ENCODE data around the gene CREB1.
A peak's percentile ranks its signal among the peaks of the same experiment; 100 is the strongest.

CREB1 gene

DNA sequence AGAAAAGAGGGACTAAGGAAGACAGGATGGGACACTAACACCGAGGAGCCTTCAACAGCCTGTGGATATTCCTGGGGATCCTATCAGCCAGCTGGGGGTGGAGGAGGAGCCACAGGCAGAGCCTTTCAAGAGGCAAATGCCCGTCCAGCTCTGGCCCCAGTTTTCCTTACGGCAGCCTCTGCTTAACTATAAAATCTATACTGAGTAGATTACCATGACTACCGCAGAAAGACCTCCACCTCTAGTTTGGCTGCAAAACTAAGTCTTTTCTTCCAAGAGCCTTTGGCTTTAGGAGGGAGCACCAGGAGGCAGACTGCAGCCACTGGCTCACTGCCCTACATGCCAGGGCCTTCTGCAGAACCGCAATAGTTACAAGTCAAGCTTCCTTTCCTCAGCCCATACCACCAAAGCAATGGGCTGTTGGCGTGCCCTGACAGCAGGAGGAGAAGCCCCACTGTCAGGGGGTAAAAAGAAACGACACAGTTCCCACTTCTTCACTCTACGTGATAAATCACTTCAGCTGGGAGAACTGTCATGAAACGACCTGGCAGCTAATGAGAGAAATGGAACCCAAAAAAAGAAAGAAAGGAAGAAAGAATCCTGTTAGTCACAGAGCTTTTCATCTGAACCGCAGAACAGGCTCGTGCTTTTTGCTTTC, 25.1 kb upstream of the CREB1 start:
- no peak for DNase-seq (ENCODE audit: low spot score)

DNA sequence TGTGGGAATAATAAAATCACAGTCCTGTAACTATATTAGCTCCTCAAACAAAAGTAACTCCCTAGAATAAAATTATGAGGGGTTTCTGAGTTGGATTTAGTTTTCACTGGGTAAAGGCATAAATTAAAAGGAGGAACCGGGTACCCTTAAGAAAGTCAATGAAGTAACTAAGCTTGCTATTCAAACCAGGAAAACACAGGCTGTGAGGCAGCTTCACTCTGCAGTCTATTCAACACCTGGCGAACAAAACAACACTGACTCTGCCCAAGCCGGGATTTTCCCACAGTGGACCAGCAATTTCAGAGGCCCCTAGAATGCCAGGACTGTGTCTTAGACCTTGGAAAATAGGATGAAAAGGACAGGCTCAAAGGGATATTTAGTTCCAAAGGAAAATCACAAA, 24.6 kb upstream of the CREB1 start:
- no peak for DNase-seq (ENCODE audit: low spot score)

DNA sequence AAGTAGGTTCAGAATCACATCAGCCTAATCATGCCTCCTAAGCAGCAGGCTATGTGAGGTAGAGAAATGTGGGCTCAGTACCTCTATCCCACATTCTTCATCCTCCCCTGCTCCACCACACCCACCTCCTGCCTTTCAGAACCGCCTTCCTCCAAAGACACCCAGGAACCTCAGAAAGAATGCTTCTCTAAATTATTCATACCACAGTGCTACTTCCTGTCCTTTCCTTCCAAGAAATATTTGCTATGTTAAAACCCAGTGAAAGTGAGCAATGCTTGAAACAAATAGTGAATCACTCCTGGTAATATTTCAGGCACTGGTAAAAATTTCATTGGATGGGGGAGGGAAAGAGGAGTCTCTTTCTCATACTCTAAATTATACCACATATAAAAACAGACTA, 24.0 kb upstream of the CREB1 start:
- DNase-seq (ENCODE audit: low spot score): peak; percentile 70

DNA sequence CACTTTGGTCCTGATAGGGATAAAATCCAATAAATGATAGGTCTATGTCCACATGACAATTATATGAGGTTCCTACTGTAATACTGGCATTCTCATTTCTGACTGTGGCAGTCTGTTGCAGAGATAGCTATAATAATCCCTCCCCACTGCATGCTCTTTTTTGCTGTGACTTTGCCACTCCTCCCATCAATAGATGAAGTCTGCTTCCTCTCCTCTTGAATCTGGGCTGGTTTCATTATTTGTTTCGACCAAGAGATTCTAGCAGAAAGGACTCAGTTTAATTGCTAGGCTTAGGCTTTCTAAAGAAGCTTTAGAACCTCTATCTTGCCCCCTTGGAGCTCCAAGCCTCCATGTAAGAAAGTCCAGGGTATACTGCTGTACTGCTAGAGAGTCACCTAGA, 23.3 kb upstream of the CREB1 start:
- no peak for DNase-seq (ENCODE audit: low spot score)

DNA sequence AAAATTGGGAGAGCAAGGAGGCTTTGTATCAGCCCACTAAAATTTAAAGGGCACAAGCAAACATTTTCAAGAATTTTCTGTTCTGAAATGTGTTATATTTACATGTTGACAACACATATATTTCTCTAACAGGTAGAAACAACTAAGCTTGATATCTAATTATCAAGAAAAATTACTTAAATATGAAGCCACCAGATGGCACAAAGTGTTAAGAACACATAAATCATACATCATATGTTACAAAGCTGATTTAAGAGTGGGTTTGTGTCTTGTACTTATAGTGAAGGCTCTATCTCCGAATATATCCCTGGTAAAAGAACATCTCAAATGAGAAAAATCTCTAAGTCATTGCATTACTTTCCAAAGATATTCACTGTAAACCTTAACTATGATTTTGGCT, 19.6 kb upstream of the CREB1 start:
- DNase-seq (ENCODE audit: low spot score): no peak

DNA sequence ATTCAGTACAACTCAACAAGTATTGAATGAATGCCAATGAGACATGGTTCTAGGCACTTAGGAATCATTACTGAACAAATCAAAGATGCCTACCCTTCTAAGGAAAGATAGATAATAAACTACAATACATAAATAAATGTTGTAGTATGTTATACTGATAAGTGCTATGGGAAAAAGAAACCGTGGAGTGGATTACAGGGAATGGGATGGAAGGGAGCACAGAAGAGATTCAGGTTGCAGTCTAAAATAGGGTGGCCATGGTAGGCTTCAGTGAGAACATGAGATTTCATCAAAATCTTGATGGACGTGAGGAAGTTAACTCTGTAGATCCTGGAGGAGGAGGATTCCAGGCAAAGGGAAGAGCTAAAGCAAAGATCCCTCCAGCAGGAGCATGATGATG, 17.9 kb upstream of the CREB1 start:
- DNase-seq (ENCODE audit: low spot score): no peak

DNA sequence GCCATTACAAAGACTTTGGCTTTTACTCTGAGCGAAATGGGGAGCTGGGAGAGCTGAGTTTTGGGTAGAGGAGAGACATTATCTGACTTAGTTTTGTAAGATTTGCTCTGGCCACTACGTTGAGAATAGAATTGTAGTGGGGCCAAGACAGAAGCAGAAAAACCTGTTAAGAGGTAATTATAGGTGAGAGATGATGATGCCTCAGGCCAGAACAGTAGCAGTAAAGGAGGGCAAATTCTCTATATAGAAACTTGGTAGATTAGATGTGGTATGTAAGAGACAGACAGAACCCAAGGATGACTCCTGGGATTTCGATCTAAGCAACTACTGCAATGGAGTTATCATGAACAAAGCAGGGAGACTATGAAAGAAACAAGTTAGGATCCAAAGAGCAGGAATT, 17.4 kb upstream of the CREB1 start:
- DNase-seq (ENCODE audit: low spot score): no peak

DNA sequence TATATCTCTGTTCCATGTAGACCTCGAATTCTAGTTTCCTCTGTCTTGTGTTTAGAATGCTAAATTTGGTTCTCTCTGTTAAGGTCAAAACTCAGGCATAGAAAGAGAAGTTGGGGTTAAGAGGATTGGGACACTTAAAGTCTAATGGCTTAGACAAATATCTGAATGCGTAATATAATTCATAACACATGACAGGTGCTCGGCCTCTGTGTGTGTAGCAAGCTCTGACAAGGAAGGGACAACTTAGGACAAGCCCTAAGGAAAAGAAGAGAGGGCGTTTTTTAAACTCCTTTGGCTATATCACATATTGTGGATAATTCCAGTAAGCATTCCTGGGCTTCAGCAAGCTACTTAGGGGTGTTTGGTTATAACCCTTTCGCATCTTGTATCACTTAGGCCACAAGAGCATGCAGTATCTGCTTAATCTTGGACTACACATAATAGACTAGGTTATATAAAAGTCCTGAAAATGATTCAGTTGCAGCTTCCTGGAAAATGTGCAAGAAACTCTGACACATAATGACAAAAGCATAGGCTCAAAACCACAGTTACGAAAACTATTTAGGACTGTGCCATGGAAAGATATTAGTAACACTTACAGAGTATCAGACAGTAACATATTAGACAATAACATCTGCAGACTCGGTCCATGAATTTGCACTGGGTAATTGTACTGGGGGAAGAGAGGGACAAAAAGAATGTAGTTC, 16.1 kb upstream of the CREB1 start:
- DNase-seq (ENCODE audit: low spot score): peak; percentile 52

DNA sequence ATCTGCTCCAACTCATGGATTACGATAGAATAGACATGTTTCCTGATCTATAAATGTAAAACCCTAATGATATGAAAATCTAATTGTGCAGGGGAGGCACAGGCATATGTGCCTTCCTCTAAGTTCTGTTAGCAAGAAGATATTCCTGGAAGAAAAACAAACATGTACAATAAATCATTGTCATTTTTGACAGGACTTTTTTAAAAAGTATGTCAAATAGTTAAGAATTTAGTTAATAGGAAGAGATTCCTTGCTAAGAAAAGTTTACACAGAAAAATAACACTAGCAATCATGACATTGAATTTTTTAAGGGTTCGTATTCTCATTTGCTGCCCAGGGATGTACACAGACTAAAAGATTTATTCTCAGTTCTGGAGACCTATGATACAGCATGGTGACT, 15.3 kb upstream of the CREB1 start:
- no peak for DNase-seq (ENCODE audit: low spot score)

DNA sequence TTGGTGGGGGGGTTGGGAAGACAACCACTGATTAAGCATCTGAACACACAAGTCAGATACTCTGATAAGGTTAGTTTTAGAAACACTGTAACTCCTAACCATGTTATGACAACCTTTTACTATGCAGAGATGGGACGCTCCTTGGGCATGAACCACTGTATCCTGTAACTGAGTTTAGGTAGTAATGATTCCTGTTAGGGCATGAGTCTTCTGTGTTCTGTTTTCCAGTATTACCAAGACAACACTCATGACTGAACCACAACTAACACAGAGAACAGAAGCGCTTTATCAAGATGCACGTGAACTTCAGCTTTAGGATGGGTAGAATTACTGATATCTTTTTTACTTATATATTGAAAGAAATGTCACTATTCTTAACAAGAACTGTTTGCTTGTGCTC, 14.1 kb upstream of the CREB1 start:
- no peak for DNase-seq (ENCODE audit: low spot score)

DNA sequence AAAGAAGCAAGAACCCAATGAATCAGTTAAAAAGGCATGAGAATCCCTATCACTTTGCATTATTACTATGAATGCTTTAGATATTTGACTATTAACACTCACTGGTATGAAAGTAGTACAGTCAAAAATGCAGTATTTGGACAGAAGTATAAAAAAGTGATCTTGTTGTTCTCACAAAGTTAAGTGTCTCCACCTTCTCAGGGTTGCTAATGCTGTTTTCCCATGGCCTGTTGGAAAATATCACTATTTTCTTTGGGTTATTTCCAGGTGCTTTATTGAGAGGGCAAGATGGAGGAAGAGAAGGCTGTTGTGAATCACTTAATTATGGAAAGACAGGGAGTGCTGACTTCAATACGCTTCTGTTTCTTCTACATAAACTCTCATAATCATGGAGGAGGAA, 13.6 kb upstream of the CREB1 start:
- DNase-seq (ENCODE audit: low spot score): no peak

DNA sequence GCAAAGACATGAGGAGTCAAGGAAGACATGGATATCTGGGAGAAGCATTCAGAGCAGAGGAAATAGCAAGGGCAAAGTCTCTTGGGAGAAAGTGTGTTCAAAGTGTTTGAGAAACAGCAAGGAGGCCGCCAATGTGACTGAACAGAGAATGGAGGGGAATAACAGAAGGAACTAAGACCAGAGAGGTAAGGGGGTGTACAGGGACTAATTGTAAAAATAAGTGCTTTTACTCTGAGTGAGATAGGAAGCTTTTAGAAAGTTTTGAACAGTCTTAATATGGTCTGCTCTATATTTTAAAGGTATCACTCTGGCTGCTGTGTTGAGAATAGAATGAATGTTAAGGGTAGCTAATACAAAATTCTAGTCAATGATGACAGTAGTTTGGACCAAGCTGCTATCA, 6.8 kb upstream of the CREB1 start:
- no peak for DNase-seq (ENCODE audit: low spot score)

DNA sequence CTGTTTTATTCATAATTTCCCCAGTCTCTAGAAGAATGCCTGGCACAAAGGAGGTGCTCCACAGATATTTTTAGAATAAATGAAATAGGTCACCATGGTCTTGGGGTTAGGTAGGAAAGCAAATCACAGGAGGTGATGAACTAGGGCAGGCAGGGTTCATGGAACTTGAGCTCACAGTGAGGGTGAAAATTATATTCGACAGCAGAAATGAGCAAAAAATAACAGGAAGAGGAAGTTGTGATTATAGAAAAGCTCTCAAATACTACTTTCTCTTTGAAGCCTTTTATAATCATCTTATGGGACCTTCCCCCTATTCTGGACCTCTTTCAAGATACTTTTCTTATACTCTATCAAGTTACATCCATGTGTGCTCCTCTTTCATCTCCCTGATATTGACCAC, 4.5 kb upstream of the CREB1 start:
- DNase-seq (ENCODE audit: low spot score): no peak

DNA sequence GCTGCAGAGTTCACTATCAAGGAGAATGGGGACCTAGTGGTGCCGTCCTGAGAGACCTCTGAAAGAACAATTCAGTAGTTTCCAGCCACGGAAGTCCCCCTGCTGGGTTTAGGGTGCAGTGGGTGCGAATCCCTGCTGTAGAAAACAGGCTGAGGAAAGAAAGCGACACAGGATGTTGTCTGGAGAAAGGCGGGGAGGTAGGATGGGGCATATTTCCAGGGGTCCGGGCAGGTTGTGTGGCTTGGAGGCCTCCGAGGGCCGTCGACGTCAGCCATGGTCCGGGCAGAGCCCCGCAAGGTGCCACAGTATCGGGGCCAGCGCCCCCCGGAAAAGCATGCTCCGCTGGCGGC, 807 bp upstream of the CREB1 start:
- peak; percentile 27 for DNase-seq (ENCODE audit: low spot score)

DNA sequence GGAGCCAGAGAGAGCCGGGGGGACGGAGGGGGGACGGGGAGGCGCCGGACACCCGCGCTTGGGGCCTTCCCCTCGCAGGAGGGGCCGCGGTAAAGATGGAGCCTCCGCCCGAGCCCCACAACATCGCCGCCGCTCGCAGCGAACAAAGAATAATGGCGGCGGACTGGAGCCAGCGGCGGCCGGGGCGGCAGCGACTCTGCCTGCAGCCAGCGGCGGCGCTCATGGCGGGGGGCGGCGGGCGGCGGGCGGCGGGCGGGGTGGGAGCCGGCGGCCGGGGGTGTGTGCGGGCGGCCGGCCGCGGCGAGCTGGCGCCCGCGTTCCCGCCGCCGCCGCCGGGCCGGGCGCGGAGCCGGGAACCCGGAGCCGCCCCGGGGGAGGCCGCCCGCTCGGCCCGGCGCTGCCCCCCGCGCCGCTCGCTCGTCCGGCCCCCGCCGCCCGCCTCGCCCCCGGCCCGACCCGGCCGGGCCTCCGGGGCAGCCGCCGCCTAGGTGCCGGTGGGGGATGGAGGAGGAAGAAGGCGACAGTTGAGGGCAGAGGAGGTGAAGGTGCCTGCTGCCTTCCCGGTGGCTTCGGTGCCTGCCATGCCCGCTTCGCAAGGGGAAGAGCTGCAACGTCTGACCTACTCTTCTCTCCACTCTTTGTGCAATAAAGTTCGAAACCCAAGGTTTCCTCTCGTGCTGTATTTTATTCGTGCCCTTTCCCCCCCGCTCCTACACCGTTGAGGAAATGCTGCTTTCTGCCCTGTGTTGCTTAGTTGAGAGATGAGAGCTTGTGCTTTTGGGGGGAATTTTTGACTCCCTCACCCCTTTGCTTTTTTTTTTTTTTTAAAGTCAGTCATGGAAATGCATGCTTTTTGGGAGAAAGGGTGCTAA, 634 bp downstream of the CREB1 start:
- DNase-seq (ENCODE audit: low spot score): peak; percentile 33

DNA sequence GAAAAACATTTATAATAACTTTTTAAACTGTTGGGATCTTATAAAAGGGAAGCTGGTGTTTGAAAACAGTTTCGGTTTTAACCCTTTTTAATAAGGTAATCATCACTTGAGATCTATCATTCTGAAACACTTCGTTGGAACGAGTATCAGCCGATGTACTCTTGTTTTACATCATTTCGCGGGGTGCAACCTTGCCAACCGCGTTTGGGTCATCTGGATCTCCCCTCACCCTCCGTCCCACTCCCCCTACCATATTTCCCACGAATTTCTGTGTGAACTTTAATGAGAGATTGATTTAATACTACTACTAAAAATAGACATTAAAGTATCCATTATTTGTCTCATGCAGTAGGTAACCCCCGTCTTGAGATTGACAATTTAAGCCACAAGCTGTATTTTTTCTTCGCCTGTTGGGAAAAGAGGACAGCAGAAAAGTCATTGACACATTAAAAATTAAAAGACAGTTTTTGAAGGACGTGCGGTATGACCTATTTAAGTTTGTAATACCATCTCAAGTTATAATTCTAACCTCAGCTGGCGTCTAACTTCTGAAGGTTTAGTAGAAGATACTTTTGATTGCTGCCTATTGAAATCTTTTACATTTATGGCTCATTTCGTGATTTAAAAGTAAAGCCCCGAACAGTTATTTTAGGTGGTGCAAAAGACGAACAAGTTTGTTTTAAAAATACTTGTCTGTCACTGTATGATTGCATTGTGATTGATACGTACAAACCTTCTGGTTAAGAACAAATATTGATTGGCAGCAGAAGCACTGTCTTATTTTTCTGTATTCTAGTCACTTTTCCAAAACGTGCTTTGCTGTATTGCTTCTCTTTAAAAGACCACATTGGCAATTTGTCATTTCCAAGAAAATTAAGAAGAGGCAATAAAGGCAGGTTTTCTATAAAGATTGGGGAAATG, 1.5 kb downstream of the CREB1 start:
- no peak for DNase-seq (ENCODE audit: low spot score)

DNA sequence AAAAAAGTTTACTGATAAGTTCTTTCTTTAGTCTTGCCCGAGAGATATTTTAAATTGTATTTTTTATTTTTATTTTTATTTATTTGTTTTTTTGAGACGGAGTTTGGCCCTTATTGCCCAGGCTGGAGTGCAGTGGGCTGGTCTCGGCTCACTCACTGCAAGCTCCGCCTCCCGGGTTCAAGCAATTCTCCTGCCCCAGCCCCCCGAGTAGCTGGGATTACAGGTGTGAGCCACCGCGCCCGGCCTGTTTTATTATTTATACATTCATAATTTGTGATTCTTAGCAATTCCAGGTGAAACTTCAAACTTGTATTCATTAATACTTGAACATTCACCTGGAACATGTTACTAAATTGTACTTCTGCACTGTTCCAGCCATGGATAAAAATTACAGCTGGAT, 2.9 kb downstream of the CREB1 start:
- no peak for DNase-seq (ENCODE audit: low spot score)

DNA sequence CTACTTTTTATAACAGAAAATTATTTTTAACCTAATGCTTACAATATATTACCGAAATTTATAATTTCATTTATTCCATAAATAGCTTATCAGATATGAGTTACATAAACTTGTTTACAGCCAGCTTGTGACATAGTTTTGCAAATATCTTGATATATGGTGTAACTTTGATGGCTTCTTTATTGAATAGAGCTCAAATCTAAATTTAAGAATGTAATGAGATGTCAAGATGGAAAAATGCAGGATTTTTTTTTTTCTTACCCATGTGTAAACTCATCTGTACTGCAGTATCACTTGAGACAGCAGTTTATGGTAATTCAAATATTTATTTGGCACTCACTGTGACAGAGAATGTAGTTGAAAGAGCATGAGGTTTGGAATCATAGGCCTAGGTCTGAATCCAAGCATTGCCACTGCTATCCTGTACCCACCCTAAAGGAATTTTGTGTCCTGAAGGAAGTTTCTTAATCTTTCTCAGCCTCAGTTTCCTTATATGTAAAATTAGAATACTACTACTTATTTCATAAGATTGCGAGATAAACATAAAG, 3.8 kb downstream of the CREB1 start:
- DNase-seq (ENCODE audit: low spot score): no peak

DNA sequence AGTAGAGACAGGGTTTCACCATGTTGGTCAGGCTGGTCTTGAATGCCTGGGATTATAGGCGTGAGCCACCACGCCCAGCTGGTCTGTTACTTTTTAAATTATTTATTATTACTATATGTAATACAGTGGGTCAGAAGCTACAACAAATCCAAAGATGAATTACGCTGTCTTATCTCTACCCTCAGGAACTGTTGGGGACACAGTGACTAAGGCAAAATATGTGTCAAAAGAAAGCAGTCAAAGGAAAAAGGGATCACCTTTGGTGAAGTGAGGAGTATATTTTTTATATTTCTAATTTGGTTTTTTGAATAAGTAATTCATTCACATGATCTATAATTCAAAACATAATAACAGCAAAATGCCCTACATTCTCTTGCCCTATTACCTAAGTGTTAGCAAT, 4.7 kb downstream of the CREB1 start:
- DNase-seq (ENCODE audit: low spot score): no peak

DNA sequence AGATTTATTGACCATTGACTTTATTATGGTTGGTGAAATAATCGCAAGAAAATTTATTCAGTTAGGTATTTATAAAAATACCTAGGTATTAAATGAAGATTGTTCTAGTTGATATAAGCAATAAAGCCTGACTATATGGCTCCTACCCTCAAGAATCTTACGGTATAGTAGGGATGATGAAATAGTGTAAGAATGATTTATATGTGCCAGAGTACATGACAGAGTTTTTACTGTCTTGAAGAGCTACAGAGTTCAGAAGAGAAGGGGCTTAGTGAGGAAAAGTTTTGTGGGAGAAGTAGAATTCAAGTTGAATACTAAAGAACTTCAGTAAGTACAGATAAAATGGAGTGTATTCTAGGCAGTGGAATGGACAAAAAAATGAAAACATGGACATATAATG, 9.7 kb downstream of the CREB1 start:
- no peak for DNase-seq (ENCODE audit: low spot score)

DNA sequence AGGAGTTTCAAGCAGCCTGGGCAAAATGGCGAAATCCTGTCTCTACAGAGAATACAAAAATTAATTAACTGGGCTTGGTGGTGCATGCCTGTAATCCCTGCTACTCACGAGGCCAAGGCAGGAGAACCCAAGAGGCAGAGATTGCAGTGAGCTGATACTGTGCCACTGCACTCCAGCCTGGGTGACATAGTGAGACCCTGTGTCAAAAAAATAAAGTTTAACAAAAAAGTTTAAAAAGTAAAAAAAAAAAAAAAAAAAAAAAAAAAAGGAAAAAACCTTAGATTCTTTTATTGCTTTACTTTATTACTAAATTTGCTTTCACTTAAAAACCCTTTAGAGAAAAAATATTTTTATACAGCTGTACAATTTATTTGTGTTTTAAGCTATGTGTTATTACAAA, 10.7 kb downstream of the CREB1 start:
- no peak for DNase-seq (ENCODE audit: low spot score)

DNA sequence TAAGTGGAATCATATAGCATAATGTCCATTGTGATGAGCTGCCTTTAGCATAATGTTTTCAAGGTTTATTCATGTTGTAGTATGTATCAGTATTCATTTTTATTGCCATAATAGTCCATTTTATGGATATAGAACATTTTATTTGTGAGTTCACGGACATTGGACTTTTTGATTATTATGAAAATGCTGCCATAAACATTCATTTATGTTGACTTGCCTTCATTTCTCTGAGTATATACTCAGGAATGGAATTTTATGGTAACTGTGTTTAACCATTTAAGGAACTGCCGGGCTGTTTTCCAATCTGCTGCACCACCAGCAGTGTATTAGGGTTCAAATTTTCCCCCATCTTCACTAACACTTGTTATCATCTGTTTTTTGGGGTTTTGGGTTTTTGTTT, 12.2 kb downstream of the CREB1 start:
- DNase-seq (ENCODE audit: low spot score): no peak

Data from kidney capillary endothelial cell (primary cell).